T-helper 22 cell (primary cell): ENCODE data around the gene BCL2L14.

Experiments
- DNase-seq: peaks from one replicate; pipeline ENCODE4 v3.0.0-alpha.2; 2020; ENCODE audit warnings: low read depth

Gene BCL2L14, protein sequence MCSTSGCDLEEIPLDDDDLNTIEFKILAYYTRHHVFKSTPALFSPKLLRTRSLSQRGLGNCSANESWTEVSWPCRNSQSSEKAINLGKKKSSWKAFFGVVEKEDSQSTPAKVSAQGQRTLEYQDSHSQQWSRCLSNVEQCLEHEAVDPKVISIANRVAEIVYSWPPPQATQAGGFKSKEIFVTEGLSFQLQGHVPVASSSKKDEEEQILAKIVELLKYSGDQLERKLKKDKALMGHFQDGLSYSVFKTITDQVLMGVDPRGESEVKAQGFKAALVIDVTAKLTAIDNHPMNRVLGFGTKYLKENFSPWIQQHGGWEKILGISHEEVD

DNA sequence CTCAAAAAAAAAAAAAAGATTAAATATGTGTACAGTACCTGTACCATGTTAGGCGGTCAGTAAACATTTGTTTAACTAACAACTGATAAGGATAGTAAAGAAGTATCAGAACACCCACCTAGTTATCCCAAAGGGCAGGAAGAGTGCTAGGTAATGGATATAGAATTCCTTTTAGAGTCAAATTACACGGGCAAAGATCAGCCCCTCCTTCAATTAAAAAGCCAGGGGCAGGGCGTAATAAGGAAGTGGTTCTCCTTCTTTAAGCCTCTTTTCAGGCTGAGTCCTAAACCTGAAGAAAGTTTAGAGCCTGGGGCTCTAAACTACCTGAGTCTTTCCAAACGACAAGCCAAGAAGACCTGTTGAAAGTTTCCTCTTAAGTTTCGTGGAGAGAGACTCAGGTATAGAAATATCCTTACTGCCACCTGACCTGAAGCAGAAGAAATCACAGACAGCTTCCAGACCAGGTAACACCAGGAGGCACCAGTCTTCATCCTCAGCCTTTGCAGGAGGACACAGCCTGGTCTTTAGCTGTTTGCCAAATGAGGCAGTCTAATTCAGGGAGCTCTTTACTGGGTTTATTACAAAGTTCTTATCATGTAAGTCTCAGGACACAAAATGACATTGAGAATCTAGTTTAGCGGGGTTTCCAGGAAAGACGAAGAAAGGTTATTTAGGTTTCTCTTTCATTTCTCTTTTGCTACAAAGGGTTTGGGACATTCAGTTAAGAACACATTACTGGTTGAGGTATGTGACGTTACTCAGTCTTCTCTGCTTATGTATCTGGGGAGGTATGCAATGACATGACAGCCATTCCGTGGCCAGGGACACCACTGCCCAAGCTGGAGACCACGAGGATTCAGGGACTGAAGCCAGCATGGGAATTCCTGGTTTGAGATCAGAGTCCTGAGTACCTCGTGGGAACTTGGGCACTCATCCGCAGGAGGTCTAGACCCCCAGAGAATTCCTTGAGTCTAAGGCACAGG lies at the start of gene BCL2L14:
Gene BCL2L14, plus strand, starts transcription at position 266 of the 983 bp plus-strand sequence. CDS start 8,367 bp downstream, outside the sequence.
- no peak for DNase-seq

DNA sequence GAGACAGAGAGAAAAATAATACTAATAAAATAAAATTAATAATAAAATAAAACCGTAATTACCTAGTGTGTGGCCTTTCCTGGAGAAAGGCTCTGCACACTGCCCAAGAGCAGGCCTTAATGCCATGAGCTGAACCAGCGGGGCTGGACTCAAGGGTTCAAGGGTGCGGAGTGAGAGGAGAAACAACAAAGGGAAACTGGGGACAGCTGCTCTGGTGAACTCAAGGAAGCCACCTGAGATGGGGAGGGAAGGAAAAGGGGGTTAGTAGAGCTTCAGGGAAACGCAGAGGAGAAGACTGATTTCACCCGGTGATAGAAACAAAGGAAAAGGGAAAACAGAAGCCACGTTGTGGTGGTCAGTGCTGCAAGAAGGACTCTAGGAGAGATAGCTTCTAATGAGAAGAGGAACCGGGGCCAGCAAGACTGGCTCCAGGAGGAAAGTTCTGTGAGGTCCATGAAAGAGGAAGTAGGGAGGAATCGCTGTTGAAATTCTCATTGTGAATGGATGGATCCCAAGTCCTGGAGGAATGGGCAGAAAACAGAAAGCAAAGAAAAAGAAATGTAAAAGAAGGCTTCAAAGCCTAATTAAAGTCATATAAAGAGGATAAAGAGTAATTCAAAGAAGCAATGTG lies 48.3 kb upstream of the BCL2L14 start:
- DNase-seq, result no peak

DNA sequence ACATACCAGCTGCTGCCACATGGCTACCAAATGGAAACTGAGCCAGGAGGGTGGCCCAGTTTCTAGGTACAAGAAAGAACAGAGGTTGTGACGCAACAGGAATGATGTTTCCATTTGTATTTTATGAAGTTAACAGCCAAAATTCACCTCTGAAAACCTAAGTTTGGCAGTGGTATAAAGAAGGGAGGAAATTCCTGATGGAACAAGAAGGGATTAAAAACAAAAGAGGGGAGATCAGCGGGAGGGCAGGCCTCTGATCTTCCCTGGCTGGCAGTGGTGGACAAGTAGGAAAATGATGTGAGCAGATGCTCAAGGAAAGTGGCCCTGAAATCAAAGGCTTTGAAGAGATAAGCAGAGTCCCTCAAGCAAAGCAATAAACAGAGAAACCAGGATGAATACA lies 47.3 kb upstream of the BCL2L14 start:
- no peak for DNase-seq

DNA sequence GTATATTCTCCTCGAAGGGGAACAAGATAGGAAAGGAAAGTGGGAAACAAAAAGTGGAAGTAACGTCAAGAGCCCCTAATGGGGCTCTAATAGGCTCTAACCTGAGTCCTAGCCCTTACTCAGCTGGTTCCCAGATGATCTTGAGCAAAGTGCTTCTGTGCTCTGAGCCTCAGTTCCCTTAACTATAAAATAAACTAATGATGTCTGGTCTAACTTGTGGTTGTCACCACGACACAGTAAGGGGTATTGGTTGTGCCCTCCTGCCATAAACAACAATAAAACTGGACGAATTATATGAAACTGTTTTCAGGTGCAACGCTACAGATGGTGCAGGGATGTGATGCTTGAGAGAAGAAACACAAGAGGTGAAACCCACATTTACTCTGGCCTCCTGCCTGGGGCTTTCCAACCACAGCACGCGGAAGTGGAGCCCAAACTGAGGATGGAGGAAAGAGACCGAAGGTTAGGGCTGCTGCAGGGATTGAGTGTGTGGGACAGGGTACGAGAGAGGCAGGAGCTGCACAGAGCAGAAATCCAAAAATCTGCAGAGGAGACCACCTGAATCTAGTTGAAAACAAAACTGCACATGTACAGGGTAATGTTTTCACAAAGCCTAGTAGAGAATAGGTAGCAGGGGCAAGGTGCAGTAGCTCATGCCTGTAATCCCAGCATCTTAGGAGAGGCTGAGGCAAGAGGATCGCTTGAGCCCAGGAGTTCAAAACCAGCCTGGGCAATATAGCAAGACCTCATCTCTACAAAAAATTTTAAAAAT lies 45.6 kb upstream of the BCL2L14 start:
- DNase-seq, result no peak

DNA sequence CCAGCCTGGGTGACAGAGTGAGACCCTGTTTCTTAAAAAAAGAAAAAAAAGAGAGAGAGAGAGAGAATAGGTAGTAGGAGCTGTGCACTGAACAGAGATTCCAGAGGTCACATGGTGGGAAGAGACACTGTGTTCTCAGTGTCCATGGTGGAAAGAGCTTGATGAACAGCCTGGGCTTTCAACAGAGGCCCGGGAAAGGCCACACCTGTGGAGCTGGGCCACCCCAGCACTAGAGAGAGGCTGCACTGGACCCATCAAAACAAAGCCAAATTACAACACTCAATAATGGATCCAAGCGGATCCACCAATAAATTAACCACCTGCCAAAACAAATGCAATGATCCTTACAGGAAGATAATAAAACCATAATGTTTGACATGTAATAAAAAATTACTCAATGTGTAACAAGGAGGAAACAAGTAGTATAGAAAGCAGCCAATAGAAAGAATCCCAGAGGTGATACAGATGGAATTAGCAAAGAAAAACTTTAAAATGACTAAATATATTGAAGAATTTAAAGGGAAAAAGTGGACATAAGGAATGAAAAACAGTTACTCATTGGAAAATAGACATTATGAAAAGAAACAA lies 44.8 kb upstream of the BCL2L14 start:
- DNase-seq, result no peak

DNA sequence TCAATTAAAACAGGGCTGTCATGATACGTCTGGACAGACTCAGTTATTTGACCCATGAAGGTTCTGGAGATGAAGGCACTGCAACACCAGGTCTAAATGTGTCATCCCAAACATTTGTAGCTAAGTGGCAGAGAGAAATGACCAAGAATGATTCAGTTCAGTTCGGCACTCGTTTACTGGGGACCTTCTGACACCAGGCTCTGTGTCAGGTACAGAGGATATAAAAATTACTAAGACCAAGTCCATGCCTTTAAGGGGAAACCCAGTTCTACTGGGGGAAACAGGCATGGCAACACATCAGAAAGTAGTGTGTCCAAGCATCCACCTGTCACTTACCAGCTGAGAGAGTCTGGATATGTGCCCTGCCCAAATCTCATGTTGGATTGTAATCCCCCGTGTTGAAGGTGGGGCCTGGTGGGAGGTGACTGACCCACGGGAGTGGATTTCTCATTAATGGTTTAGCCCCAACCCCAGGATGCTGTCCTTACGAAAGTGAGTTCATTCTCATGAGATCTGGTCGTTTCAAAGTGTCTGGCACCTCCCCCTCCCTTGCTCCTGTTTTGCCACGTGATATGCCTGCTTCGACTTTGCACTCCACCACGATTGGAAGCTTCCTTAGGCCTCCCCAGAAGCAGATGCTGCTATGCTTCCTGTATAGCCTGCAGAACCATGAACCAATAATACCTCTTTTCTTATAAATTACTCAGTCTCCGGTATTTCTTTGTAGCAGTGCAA lies 41.9 kb upstream of the BCL2L14 start:
- no peak for DNase-seq

DNA sequence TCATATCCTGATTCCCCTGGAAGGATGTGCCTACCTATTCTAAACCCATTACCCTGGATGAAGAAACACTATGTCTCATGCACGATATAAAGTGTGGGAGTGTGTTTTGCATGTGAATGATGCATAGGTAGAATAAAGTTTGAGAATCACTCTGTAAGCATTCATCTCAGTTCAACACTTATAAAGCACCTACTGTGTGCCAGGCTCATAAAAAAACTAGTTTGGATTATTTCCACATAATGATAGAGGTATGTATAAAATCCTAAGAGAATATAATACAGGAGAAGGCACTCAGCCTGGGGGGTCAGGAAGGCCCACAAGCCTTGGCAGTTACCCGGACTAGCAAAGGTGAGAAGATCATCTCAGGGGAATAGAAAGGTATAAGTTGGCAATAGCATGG lies 41.1 kb upstream of the BCL2L14 start:
- no peak for DNase-seq

DNA sequence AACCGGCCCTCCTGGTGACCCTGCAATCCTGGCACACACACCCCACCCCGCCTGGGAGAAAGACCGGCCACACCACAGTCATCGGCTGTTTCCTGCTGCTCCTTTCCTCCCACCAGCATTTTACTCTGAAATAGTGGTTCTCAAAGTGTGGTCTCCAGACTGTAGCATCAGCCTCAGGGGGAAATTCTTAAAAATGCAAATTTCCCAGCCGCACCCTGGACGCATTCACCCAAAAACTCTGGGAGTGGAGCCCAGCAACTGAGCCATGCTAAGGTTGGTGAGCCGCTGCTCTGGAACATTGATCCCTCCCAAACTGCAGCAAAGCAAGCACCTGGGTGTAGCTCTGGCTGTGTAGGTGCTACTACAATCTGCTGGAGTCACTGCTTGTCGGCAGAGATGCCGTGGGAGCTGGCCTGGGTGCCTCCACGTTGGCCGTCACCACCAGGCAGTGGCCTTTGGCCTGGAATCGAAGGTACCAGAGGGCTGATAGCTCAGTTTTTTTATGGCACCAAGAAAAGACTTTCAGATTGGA lies 38.4 kb upstream of the BCL2L14 start:
- DNase-seq, result no peak

DNA sequence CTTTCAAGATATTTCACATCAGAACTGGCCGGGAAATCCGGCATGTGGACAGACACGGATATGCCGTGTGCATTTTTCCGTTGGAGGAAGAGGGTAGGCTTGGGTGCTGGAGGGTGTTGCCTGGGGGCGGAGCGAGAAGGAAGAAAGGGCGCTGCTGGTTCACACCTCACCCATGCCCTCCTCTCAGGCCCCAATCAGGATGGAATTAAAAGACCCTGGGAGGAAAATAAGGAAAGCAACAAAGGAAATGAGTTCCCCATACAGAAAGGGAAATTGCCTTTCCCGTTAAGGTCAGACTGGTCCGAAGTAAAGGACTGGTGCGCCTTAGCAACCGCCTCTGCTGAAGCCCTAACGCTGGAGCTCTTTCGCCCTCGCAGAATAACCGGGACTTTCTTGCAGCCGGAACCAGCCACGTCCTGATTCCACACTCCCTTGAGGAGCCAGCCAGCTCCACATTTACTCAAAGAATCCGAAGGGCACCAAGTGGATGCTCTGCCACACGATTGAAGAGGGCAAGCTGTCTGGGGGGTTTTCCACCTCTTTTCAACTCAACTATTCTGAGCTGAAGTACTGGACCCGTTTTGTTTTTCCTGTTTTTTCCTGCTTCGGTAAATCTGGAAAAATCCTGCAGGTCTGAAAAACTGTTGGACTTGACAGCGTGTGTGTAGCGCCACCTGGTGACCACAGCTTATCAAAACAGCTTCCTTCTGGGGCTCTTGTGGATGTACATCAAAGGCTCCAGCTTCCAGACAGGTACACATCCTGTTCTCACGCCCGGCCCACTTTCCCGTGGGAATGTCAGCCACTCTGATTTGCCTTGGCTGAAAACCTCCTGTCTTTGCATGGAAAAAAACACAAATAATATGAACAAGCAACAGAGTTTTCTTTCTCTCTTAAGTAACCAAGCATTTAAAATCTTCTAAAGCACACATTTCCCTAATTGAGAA lies 37.6 kb upstream of the BCL2L14 start:
- peak; percentile 34 for DNase-seq

DNA sequence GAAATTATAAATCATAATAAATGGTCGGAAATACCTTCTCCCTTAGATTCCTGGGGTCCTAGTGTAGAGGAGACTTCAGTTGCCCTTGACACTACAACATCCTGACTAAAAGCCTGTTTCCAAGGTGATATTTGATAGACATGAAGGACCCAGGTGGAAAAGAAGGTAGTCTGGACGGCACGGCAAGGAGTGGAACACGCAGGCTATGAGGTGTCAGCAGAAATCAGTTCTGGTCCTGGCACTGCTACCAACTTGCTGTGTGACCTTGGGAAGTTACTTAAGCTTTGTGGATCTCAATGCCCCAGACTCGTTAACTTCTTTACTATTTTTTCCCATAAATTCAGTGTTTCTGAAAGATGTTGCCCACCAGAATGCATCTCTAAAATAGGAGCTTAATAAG lies 36.9 kb upstream of the BCL2L14 start:
- no peak for DNase-seq

DNA sequence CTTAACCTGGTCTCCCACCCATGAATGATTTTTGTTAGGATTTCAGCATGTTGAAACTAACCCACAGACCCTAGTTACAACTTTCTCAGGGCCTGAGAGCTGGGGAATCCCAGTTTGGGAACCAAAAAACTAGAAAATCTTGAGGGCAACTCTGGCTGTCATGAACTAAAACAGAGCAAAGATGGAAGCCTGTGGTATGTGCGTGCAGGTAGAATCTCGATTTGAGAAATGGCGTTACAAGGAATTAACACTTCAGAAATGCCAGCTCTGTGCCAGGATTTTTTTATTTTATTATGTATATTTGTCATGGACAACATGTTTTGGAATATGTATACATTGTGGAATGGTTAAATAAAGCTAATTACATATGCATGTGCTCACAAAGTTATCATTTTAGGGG lies 36.4 kb upstream of the BCL2L14 start:
- no peak for DNase-seq

DNA sequence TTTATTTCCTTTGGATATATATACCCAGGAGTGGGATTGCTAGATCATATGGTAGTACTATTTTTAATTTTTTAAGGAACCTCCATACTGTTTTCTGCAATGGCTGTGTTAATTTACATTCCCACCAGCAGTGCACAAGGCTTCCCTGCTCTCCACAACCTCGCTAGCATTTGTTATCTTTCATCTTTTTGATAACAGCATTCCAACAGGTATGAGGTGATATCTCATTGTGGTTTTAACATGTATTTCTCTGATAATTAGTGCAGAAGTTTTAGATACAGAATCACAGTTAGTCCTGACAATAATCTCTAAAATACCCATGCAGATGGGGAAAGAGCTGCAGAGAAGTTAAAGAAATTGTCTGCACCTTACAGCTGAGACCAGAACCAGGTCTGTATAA lies 35.5 kb upstream of the BCL2L14 start:
- no peak for DNase-seq

DNA sequence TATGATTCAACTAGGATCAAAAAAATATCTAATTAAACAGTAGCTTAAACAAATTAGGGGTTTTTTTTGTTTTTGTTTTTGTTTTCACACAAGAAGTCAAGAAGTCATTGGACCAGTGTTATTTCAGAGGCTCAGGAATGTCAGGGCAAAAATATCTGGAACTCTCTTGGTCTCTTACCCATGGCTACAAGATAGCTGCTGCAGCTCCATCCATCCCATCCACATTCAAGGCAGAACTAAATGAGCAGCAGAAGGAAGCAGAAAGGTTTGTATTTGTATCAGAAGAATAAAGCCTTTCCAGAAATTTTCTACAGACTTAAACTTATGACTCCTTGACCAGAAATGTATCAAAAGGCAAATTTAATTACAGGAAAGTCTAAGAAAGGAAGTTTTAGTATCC lies 33.8 kb upstream of the BCL2L14 start:
- no peak for DNase-seq

DNA sequence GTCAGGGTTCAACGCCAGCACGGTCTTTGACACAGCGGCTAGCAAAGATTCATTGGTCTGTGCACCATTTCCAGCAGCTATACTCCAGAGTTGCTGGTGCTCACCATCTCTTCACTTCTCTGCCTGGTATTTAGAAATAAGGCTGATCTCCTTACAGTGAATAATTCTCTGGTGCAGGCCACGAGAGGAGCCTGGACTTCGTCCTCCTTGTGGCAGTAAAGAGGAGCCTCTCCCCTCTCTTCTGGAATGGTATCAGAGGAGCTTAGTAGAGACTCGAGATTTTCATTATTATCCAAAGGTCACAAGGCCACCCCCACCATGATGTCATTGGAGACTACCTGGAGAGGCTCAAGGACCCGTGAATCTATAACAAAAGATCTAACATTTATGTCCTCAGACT lies 30.8 kb upstream of the BCL2L14 start:
- DNase-seq, result no peak

DNA sequence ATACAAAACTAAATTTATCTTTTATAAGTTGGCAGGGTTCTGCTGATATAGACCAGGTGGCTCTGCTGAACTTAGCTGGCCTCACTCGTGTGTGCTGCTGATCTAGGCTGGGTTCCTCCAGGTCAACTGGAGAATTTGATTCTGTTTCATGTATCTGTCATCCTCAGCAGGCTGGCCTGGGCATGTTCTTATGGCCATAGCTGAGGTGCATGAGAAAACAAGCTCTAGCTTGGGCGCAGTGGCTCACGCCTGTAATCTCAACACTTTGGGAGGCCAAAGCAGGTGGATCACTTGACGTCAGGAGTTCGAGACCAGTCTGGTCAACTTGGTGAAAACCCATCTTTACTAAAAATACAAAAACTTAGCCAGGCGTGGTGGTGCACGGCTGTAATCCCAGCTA lies 24.3 kb upstream of the BCL2L14 start:
- no peak for DNase-seq

DNA sequence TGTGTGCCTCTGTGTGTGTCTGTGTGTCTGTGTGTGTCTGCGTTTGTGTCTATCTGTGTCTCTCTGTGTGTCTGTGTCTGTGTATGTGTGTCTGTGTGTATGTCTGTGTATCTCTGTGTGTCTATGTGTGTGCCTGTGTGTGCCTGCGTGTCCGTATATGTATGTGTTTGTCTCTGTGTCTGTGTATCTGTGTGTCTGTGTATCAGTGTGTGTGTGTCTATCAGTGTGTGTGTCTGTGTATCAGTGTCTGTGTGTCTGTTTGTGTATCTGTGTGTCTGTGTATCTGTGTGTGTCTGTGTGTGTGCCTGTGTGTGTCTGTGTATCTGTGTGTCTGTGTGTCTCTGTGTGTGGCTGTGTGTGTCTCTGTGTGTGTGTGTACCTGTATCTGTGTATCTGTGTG lies 23.1 kb upstream of the BCL2L14 start:
- no peak for DNase-seq

DNA sequence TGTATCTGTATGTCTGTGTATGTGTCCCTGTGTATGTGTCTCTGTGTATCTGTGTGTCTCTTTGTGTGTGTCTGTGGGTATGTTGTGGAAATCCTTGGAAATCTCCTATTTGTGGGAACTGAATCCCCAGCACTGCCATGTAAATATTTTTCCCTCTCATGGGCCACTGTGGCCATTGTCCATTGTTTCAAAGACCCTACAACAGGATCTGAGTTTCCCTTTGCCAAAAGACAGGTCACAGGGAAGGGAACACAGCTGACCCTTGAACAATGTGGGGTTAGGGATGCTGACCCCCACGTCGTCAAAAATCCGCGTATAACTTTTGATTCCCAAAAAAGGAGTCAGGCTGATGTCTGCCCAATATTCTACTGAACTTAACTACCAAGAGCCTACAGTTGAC lies 22.5 kb upstream of the BCL2L14 start:
- no peak for DNase-seq

DNA sequence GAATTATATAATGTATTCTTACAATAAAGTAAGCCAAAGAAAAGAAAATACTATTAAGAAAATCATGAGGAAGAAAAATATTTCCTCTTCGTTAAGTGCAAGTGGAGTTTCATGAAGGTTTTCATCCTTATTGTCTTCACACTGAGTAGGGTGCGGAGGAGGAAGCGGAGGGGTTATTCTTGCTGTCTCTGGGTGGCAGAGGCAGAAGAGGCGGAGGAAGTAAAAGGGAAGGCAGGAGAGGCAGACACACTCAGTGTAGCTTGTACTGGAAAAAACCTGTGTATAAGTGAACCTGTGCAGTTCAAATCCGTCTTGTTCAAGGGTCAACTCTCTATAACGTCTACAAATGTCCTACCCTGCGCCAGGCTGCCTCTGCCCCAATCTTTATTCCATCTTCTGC lies 22.0 kb upstream of the BCL2L14 start:
- no peak for DNase-seq

DNA sequence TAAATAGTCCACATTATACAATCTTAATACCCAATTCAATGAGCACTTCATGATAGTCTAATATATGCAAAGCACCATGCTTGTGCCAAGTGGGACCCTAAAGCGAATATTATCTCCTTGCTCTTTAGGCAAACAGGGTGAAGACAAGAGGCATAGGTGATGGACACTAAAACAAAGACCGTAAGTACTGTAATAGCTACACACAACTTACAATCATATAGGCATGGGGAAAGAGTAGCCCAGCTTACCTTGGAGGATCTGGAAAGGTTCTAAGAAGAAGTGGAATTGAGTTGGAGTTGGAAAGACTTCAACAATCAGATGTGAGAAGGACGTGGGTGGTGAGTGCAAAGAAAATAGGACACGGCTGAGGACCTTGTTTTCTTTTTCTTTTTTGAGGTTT lies 19.1 kb upstream of the BCL2L14 start:
- no peak for DNase-seq
